HUES64 (cell line): Measurements from ENCODE around the gene GPHN. TPM values are rescaled to one million over a fixed set of nuclear protein-coding genes. Genes with fewer than 3 reads are reported as not detected.

Source experiments
- H3K27ac ChIP-seq: 2 replicates; pipeline ENCODE4 v1.7.0; 2013; ENCODE audit warnings: low read depth, low read length, inconsistent platforms
- H3K27me3 ChIP-seq: 2 replicates; pipeline ENCODE4 v1.6.1; 2013; ENCODE audit warnings: mild to moderate bottlenecking, low read length; ENCODE audit not compliant: insufficient read depth
- H3K36me3 ChIP-seq: 2 replicates; pipeline ENCODE4 v1.6.1; 2013; ENCODE audit warnings: mild to moderate bottlenecking, low read length; ENCODE audit not compliant: insufficient read depth
- H3K4me1 ChIP-seq: 2 replicates; pipeline ENCODE4 v1.6.1; 2013; ENCODE audit warnings: mild to moderate bottlenecking, low read length, moderate library complexity; ENCODE audit not compliant: insufficient read depth
- H3K4me3 ChIP-seq: 2 replicates; pipeline ENCODE4 v1.5.1; 2013; ENCODE audit warnings: mild to moderate bottlenecking, low read length, moderate library complexity
- H3K9ac ChIP-seq: 2 replicates; pipeline ENCODE4 v1.6.1; 2013; ENCODE audit warnings: mild to moderate bottlenecking, low read depth, low read length
- H3K9me3 ChIP-seq: 2 replicates; pipeline ENCODE4 v1.6.1; 2013; ENCODE audit warnings: low read depth, low read length; ENCODE audit not compliant: insufficient read depth
- WGBS: fragments of 150-250, 120-280 bp; methylation state at CpG from one replicate; pipeline ENCODE4 v1.1.7; 2013; ENCODE audit warnings: missing lambda C conversion rate; 5-methylcytosine and 5-hydroxymethylcytosine counted together
- polyA plus RNA-seq, 2 experiments: library from polyadenylated mRNA; stranded (reverse); fragments of 50-300 nt; gene quantifications; one replicate each; pipeline ENCODE4 v1.2.3, GENCODE V29; 2013

GPHN gene
- polyA plus RNA-seq (2013, experiment 1 of 2), result 13.8 TPM
- 17.8 TPM for polyA plus RNA-seq (2013, experiment 2 of 2)

- Histone ChIP-seq H3K9me3 (no peaks in the 10 kb centered on the region), H3K4me3 (peak within 1 kb of the TSS; percentile 85), H3K4me1 (peaks cover 7% of the 10 kb centered on the region), H3K27ac (peak within 1 kb of the TSS; percentile 78), H3K27me3 (peaks cover 35% of the 10 kb centered on the region), H3K9ac (peak within 1 kb of the TSS; percentile 82), H3K36me3 (no peaks in the 10 kb centered on the region)
- under 1% methylated on average over 91 of the region's 91 CpGs for WGBS
Measured at GRCh38 chr14:66507722-66508546, at the start of gene GPHN. Gene GPHN, plus strand, starts transcription at chr14:66508147.

- Histone ChIP-seq H3K9ac (no peak overlapping the region), H3K4me3 (no peak overlapping the region), H3K27ac (no peak overlapping the region), H3K9me3 (peaks cover 8% of the 10 kb centered on the region; the same call in 1 of the 2 replicates), H3K36me3 (no peaks in the 10 kb centered on the region), H3K4me1 (no peaks in the 10 kb centered on the region), H3K27me3 (no peaks in the 10 kb centered on the region)
Measured at GRCh38 chr14:66459603-66460002, 48.3 kb upstream of the GPHN start.

- H3K4me3 ChIP-seq, result no peak overlapping the region
- no peak overlapping the region for H3K9ac ChIP-seq
- H3K27me3 ChIP-seq, result no peaks in the 10 kb centered on the region
- H3K4me1 ChIP-seq, result no peaks in the 10 kb centered on the region
- WGBS, result 92% methylated on average over 3 of the region's 3 CpGs
- no peak overlapping the region for H3K27ac ChIP-seq
- H3K36me3 ChIP-seq, result no peaks in the 10 kb centered on the region
- H3K9me3 ChIP-seq, result peaks cover 39% of the 10 kb centered on the region
Measured at GRCh38 chr14:66464261-66464660, 43.7 kb upstream of the GPHN start.

GRCh38 chr14:66468778-66469367 lies 39.1 kb upstream of the GPHN start:
- Histone ChIP-seq H3K4me1 (no peaks in the 10 kb centered on the region), H3K36me3 (no peaks in the 10 kb centered on the region), H3K27ac (no peak overlapping the region), H3K4me3 (no peak overlapping the region), H3K9ac (no peak overlapping the region), H3K9me3 (peaks cover 66% of the 10 kb centered on the region), H3K27me3 (no peaks in the 10 kb centered on the region)
- WGBS, result 97% methylated on average over 2 of the region's 2 CpGs

- H3K4me3 ChIP-seq, result no peak overlapping the region
- no peaks in the 10 kb centered on the region for H3K4me1 ChIP-seq
- no peak overlapping the region for H3K27ac ChIP-seq
- 96% methylated on average over 4 of the region's 4 CpGs for WGBS
- no peak overlapping the region for H3K9ac ChIP-seq
- H3K9me3 ChIP-seq, result peaks cover 56% of the 10 kb centered on the region
- no peaks in the 10 kb centered on the region for H3K36me3 ChIP-seq
- no peaks in the 10 kb centered on the region for H3K27me3 ChIP-seq
Measured at GRCh38 chr14:66471584-66471983, 36.4 kb upstream of the GPHN start.

- no peak overlapping the region for H3K27ac ChIP-seq
- no peaks in the 10 kb centered on the region for H3K36me3 ChIP-seq
- no peaks in the 10 kb centered on the region for H3K4me1 ChIP-seq
- H3K27me3 ChIP-seq, result no peaks in the 10 kb centered on the region
- no peak overlapping the region for H3K4me3 ChIP-seq
- H3K9ac ChIP-seq, result no peak overlapping the region
- H3K9me3 ChIP-seq, result peaks cover 51% of the 10 kb centered on the region
Measured at GRCh38 chr14:66472251-66472650, 35.7 kb upstream of the GPHN start.

GRCh38 chr14:66473223-66473622 lies 34.7 kb upstream of the GPHN start:
- no peaks in the 10 kb centered on the region for H3K4me1 ChIP-seq

GRCh38 chr14:66476964-66477363 lies 31.0 kb upstream of the GPHN start:
- Histone ChIP-seq H3K9me3 (peaks cover 12% of the 10 kb centered on the region; the same call in 1 of the 2 replicates), H3K4me3 (no peak overlapping the region), H3K27ac (no peak overlapping the region), H3K36me3 (no peaks in the 10 kb centered on the region), H3K4me1 (no peaks in the 10 kb centered on the region), H3K27me3 (no peaks in the 10 kb centered on the region), H3K9ac (no peak overlapping the region)
- WGBS, result 96% methylated on average over 1 of the region's 1 CpG

More at GRCh38 chr14:66473223-66473622, 34.7 kb upstream of the GPHN start:
- Histone ChIP-seq H3K9me3 (peaks cover 42% of the 10 kb centered on the region), H3K4me3 (no peak overlapping the region), H3K36me3 (no peaks in the 10 kb centered on the region), H3K27me3 (no peaks in the 10 kb centered on the region), H3K9ac (no peak overlapping the region), H3K27ac (no peak overlapping the region)
- 93% methylated on average over 2 of the region's 2 CpGs for WGBS

- peaks cover 6% of the 10 kb centered on the region; the same call in 1 of the 2 replicates for H3K9me3 ChIP-seq
- no peaks in the 10 kb centered on the region for H3K4me1 ChIP-seq
- no peak overlapping the region for H3K27ac ChIP-seq
- no peak overlapping the region for H3K4me3 ChIP-seq
- no peaks in the 10 kb centered on the region for H3K27me3 ChIP-seq
- H3K9ac ChIP-seq, result no peak overlapping the region
- no peaks in the 10 kb centered on the region for H3K36me3 ChIP-seq
Measured at GRCh38 chr14:66477567-66477966, 30.4 kb upstream of the GPHN start.

GRCh38 chr14:66482873-66483272 lies 25.1 kb upstream of the GPHN start:
- 88% methylated on average over 1 of the region's 2 CpGs for WGBS
- Histone ChIP-seq H3K36me3 (no peaks in the 10 kb centered on the region), H3K4me1 (no peaks in the 10 kb centered on the region), H3K27me3 (no peaks in the 10 kb centered on the region), H3K27ac (no peak overlapping the region), H3K9me3 (no peaks in the 10 kb centered on the region), H3K9ac (no peak overlapping the region), H3K4me3 (no peak overlapping the region)

- Histone ChIP-seq H3K27ac (no peak overlapping the region), H3K9ac (no peak overlapping the region), H3K9me3 (no peaks in the 10 kb centered on the region), H3K27me3 (no peaks in the 10 kb centered on the region), H3K4me3 (no peak overlapping the region), H3K36me3 (no peaks in the 10 kb centered on the region), H3K4me1 (no peaks in the 10 kb centered on the region)
- 88% methylated on average over 1 of the region's 1 CpG for WGBS
Measured at GRCh38 chr14:66483322-66483721, 24.6 kb upstream of the GPHN start.
